GM23338 (cell line): ENCODE results near the gene CARD10. TPM values are rescaled to one million over a fixed set of nuclear protein-coding genes. Genes with fewer than 3 reads are reported as not detected.

ENCODE experiments used
- ATAC-seq: fragments of 200-7000 bp; cut with Tn5 transposase; 3 replicates; pipeline ENCODE4 v1.9.1; 2020
- DNase-seq: peaks from one replicate; pipeline ENCODE4 v3.0.0-alpha.2; 2015; ENCODE audit warnings: low spot score
- H2AFZ ChIP-seq: fragments of 200-600 bp; sonication (generic); 2 replicates; pipeline ENCODE4 v1.8.0; 2016; ENCODE audit warnings: antibody characterized with exemption, mild to moderate bottlenecking, moderate library complexity
- H3F3A ChIP-seq: fragments of 200-600 bp; sonication (generic); replicated peaks from 2 replicates; pipeline ENCODE4 v1.8.0; 2017; ENCODE audit warnings: antibody characterized with exemption, mixed run types, low read depth
- H3K27ac ChIP-seq: fragments of 200-600 bp; sonication (generic); 2 replicates; pipeline ENCODE4 v1.6.1; 2016; ENCODE audit warnings: low read depth
- H3K27me3 ChIP-seq: fragments of 200-600 bp; sonication (generic); 2 replicates; pipeline ENCODE4 v1.8.0; 2016; ENCODE audit warnings: mild to moderate bottlenecking, mixed run types, moderate library complexity; ENCODE audit not compliant: insufficient read depth
- H3K36me3 ChIP-seq: fragments of 200-600 bp; sonication (generic); 2 replicates; pipeline ENCODE4 v1.8.0; 2016; ENCODE audit warnings: mild to moderate bottlenecking; ENCODE audit not compliant: insufficient read depth
- H3K4me1 ChIP-seq: fragments of 200-600 bp; sonication (generic); 2 replicates; pipeline ENCODE4 v1.8.0; 2016; ENCODE audit warnings: mild to moderate bottlenecking, moderate library complexity; ENCODE audit not compliant: insufficient read depth
- H3K4me2 ChIP-seq: fragments of 200-600 bp; sonication (generic); 2 replicates; pipeline ENCODE4 v1.7.1; 2017; ENCODE audit warnings: mixed run types
- H3K4me3 ChIP-seq: fragments of 200-600 bp; sonication (generic); 2 replicates; pipeline ENCODE4 v1.6.1; 2016; ENCODE audit warnings: mixed run types
- H3K79me2 ChIP-seq: fragments of 200-600 bp; sonication (generic); replicated peaks from 2 replicates; pipeline ENCODE4 v1.8.0; 2017; ENCODE audit warnings: mild to moderate bottlenecking; ENCODE audit not compliant: insufficient read depth
- H3K9me2 ChIP-seq: fragments of 200-600 bp; sonication (generic); 2 replicates; pipeline ENCODE4 v1.8.0; 2017; ENCODE audit not compliant: insufficient read depth
- H4K20me1 ChIP-seq: fragments of 200-600 bp; sonication (generic); replicated peaks from 2 replicates; pipeline ENCODE4 v1.8.0; 2017; ENCODE audit warnings: mild to moderate bottlenecking; ENCODE audit not compliant: insufficient read depth
- H3K27ac Mint-ChIP-seq: 2 replicates; pipeline ENCODE4 v1.8.0; 2020; ENCODE audit warnings: inconsistent platforms, mild to moderate bottlenecking, moderate library complexity, mixed read lengths
- H3K27me3 Mint-ChIP-seq: 3 replicates; pipeline ENCODE4 v1.8.0; 2022; ENCODE audit warnings: low read depth, mild to moderate bottlenecking, moderate library complexity, mixed read lengths, inconsistent platforms; ENCODE audit not compliant: insufficient read depth, poor library complexity
- H3K36me3 Mint-ChIP-seq: 3 replicates; pipeline ENCODE4 v1.8.0; 2021; ENCODE audit warnings: low read depth, mild to moderate bottlenecking, inconsistent platforms, moderate library complexity, mixed read lengths
- H3K4me1 Mint-ChIP-seq: 3 replicates; pipeline ENCODE4 v1.8.0; 2020; ENCODE audit warnings: mild to moderate bottlenecking, inconsistent platforms, mixed read lengths
- H3K4me3 Mint-ChIP-seq: 3 replicates; pipeline ENCODE4 v1.8.0; 2021; ENCODE audit warnings: moderate library complexity, mild to moderate bottlenecking, inconsistent platforms, mixed read lengths
- H3K9me3 Mint-ChIP-seq: 3 replicates; pipeline ENCODE4 v1.8.0; 2020; ENCODE audit warnings: moderate library complexity, mild to moderate bottlenecking, inconsistent platforms, mixed read lengths
- CREB1 ChIP-seq: fragments of 250-450 bp; sonication (Bioruptor Pico); IDR thresholded peaks from 2 replicates; pipeline ENCODE4 v1.5.0; 2020; ENCODE audit warnings: low read depth, mild to moderate bottlenecking, moderate library complexity
- EZH2 ChIP-seq: fragments of 200-600 bp; sonication (generic); IDR thresholded peaks from one replicate; pipeline ENCODE4 v1.8.0; 2017; ENCODE audit warnings: antibody characterized with exemption, mild to moderate bottlenecking, low read depth; ENCODE audit not compliant: unreplicated experiment
- NANOG ChIP-seq: IDR thresholded peaks from 2 replicates; pipeline ENCODE4 v1.6.1; 2016; ENCODE audit warnings: antibody characterized with exemption, borderline replicate concordance
- POLR2AphosphoS5 ChIP-seq: IDR thresholded peaks from 2 replicates; pipeline ENCODE4 v1.6.1; 2016; ENCODE audit warnings: antibody characterized with exemption, low read depth
- polyA plus RNA-seq: library from polyadenylated mRNA; unstranded; fragments of >200 nt; fragmentation: Nextera tagmentation; extraction: Ambion mirVana; gene quantifications from 2 replicates; pipeline ENCODE4 v1.2.1, GENCODE V29; 2016
- total RNA-seq: library from RNA; depleted of rRNA; stranded (reverse); fragments of >200 nt; shearing (Covaris generic); gene quantifications from 2 replicates; pipeline ENCODE4 v1.2.3, GENCODE V29; 2014
- TF ChIP-seq, protein P1 (sequence below): IDR thresholded peaks from one replicate; pipeline ENCODE4 v1.6.1; 2018; ENCODE audit warnings: antibody characterized with exemption; ENCODE audit not compliant: unreplicated experiment
- TF ChIP-seq, protein P2 (sequence below), 2 experiments: fragments of 200-600 bp in 1 of 2; sonication (generic) in 1 of 2; conservative IDR thresholded peaks; 2 replicates each; pipeline versions ENCODE4 v1.5.1 to v1.6.1; 2016 to 2017; ENCODE audit warnings: antibody characterized with exemption in 2 of 2, low read depth in 2 of 2, mild to moderate bottlenecking in 2 of 2, moderate library complexity in 1 of 2

Gene CARD10
- total and polyA plus RNA-seq, 2 experiments from 2014 or later, result 5.4 to 17.2 TPM

DNA sequence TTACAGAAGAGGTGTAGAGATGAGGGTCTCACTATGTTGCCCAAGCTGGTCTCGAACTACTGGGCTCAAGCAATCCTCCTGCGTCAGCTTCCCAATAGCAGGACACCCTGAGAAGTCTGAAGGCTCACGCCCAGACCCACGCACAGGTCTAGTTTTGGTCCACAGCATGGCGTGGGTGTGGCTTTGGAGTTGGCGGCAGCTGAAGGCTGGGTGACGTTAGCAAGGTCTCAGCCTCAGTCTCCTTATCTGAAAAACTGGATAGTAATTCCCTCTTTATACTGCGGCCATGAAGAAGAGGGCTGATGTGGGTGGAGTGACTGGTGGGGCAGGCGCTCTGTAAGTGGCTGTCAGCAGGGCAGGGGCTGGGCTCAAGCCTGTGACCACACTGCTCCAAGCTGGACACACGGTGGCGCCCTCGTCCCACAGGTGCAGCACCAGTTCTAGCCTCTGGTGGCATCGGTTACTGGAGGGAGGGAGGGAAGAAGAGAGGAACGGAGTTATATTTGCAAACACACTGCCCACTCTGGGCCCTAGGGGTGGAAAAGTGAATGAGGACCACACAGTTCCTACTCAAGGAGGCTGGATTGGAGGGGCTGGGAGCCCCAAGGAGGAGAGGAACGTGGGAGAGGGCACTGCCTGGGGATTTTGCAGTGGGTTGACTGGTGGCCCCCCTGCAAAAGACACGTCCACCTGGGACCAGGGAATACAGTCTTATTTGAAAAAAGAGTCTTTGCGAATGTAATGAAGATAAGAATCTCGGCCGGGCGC, 19.6 kb upstream of the CARD10 start:
- H3K4me1 ChIP-seq, result no peaks in the 10 kb centered on the region
- Mint-ChIP-seq H3K27me3 (peaks cover 9% of the 10 kb centered on the region), H3K4me1 (peaks cover 21% of the 10 kb centered on the region), H3K9me3 (no peaks in the 10 kb centered on the region; the same call in 2 of the 3 replicates), H3K27ac (no peak overlapping the region), H3K4me3 (peak overlapping the region; percentile 7; the same call in 1 of the 3 replicates), H3K36me3 (no peaks in the 10 kb centered on the region)
- no peak overlapping the region for H3K4me2 ChIP-seq
- TF ChIP-seq, protein P1, sequence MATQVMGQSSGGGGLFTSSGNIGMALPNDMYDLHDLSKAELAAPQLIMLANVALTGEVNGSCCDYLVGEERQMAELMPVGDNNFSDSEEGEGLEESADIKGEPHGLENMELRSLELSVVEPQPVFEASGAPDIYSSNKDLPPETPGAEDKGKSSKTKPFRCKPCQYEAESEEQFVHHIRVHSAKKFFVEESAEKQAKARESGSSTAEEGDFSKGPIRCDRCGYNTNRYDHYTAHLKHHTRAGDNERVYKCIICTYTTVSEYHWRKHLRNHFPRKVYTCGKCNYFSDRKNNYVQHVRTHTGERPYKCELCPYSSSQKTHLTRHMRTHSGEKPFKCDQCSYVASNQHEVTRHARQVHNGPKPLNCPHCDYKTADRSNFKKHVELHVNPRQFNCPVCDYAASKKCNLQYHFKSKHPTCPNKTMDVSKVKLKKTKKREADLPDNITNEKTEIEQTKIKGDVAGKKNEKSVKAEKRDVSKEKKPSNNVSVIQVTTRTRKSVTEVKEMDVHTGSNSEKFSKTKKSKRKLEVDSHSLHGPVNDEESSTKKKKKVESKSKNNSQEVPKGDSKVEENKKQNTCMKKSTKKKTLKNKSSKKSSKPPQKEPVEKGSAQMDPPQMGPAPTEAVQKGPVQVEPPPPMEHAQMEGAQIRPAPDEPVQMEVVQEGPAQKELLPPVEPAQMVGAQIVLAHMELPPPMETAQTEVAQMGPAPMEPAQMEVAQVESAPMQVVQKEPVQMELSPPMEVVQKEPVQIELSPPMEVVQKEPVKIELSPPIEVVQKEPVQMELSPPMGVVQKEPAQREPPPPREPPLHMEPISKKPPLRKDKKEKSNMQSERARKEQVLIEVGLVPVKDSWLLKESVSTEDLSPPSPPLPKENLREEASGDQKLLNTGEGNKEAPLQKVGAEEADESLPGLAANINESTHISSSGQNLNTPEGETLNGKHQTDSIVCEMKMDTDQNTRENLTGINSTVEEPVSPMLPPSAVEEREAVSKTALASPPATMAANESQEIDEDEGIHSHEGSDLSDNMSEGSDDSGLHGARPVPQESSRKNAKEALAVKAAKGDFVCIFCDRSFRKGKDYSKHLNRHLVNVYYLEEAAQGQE, result no peak
- TF ChIP-seq, protein P2, sequence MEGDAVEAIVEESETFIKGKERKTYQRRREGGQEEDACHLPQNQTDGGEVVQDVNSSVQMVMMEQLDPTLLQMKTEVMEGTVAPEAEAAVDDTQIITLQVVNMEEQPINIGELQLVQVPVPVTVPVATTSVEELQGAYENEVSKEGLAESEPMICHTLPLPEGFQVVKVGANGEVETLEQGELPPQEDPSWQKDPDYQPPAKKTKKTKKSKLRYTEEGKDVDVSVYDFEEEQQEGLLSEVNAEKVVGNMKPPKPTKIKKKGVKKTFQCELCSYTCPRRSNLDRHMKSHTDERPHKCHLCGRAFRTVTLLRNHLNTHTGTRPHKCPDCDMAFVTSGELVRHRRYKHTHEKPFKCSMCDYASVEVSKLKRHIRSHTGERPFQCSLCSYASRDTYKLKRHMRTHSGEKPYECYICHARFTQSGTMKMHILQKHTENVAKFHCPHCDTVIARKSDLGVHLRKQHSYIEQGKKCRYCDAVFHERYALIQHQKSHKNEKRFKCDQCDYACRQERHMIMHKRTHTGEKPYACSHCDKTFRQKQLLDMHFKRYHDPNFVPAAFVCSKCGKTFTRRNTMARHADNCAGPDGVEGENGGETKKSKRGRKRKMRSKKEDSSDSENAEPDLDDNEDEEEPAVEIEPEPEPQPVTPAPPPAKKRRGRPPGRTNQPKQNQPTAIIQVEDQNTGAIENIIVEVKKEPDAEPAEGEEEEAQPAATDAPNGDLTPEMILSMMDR (conservative IDR thresholded peaks at IDR 0.05; ENCODE audit: low read depth in 2 of 2), result peak; percentile 98 to 100
- ATAC-seq (peak; percentile 99), DNase-seq (peak; percentile 96)
- no peaks in the 10 kb centered on the region for H3K27me3 ChIP-seq
- H3F3A ChIP-seq, result no peaks in the 10 kb centered on the region
- H4K20me1 ChIP-seq, result no peaks in the 10 kb centered on the region
- H3K4me3 ChIP-seq, result no peak overlapping the region
- no peaks in the 10 kb centered on the region for H3K79me2 ChIP-seq
- H3K9me2 ChIP-seq, result no peaks in the 10 kb centered on the region
- H3K27ac ChIP-seq, result no peak overlapping the region
- no peak overlapping the region for H2AFZ ChIP-seq
- no peaks in the 10 kb centered on the region for H3K36me3 ChIP-seq

DNA sequence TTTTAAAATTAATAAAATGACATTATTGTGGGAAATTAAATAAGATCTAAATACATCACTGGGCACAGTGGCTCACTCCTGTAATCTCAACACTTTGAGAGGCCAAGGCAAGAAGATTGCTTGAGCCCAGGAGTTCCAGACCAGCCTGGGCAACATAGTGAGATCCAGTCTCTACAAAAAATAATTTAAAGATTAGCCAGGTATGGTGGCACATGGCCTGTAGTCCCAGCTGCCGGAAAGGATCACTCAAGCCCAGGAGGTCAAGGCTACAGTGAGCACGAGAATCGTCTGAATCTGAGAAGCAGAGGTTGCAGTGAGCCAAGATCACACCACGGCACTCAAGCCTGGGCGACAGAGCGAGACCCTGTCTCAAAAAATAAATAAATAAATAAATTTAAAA, 15.9 kb upstream of the CARD10 start:
- peaks cover 7% of the 10 kb centered on the region for H3K27me3 Mint-ChIP-seq
- ATAC-seq, result no peak
- TF ChIP-seq CREB1 (CRISPR knock-in tag), result no peak
- TF ChIP-seq NANOG, result no peak
- no peak for TF ChIP-seq EZH2
- no peak for TF ChIP-seq POLR2AphosphoS5
- TF ChIP-seq, protein P2 (conservative IDR thresholded peaks at IDR 0.05; ENCODE audit: low read depth in 2 of 2), result no peak

More for the DNA sequence above, 15.9 kb upstream of the CARD10 start:
- Histone ChIP-seq H3F3A (no peaks in the 10 kb centered on the region), H3K4me1 (no peaks in the 10 kb centered on the region), H3K79me2 (no peaks in the 10 kb centered on the region), H4K20me1 (no peaks in the 10 kb centered on the region), H3K27me3 (no peaks in the 10 kb centered on the region), H3K9me2 (no peaks in the 10 kb centered on the region), H3K4me2 (no peak overlapping the region), H3K27ac (no peak overlapping the region), H3K36me3 (no peaks in the 10 kb centered on the region), H3K4me3 (no peak overlapping the region), H2AFZ (no peak overlapping the region)
- H3K27ac Mint-ChIP-seq, result no peak overlapping the region
- no peaks in the 10 kb centered on the region for H3K36me3 Mint-ChIP-seq
- H3K4me3 Mint-ChIP-seq, result no peak overlapping the region
- no peaks in the 10 kb centered on the region for H3K9me3 Mint-ChIP-seq
- peaks cover 8% of the 10 kb centered on the region for H3K4me1 Mint-ChIP-seq
- no peak for DNase-seq
